Mammary epithelial cell (primary cell): ENCODE results near the gene FAM181A.

Experiments used
- CTCF ChIP-seq, 2 donors: IDR thresholded peaks in 1 of 2; conservative IDR thresholded peaks in 1 of 2; 2 replicates each; pipeline ENCODE4 v1.5.1; 2011 to 2012; ENCODE audit warnings: inconsistent platforms in 2 of 2, low read length in 2 of 2, mild to moderate bottlenecking in 2 of 2, control low read depth in 1 of 2, low read depth in 1 of 2; ENCODE audit not compliant: insufficient read depth in 1 of 2; ENCODE audit errors: extremely low read depth in 1 of 2
- EZH2 ChIP-seq: IDR thresholded peaks from 2 replicates; pipeline ENCODE4 v1.6.1; 2012; ENCODE audit warnings: low read length, inconsistent platforms, borderline replicate concordance

- TF ChIP-seq CTCF (conservative IDR thresholded peaks at IDR 0.05 in 1 of 2, IDR thresholded peaks at IDR 0.05 in 1 of 2; ENCODE audit: extremely low read depth in 1 of 2, insufficient read depth in 1 of 2, low read depth in 1 of 2, low read length in 2 of 2): no peak
- TF ChIP-seq EZH2: no peak
These were observed 1.7 kb upstream of the FAM181A start for GRCh38 chr14:93925374-93925895.
